ENCODE data around the gene ZNF496. TPM values are rescaled to one million over a fixed set of nuclear protein-coding genes. Genes with fewer than 3 reads are reported as not detected.

Gene ZNF496
- total and polyA plus RNA-seq, 9 of the 15 experiments (the other 6 are each of a cell fraction or from before 2014, with no cell fraction given) = 4.3 to 54.0 (median 31.3) TPM

- ATAC-seq = no peak
- 68% methylated on average over 5 of the region's 5 CpGs for WGBS (ENCODE audit: insufficient coverage, low coverage, missing lambda C conversion rate)
- FAIRE-seq = no peak
- Histone ChIP-seq H3K36me3 (ENCODE audit: control insufficient read depth, insufficient read depth, low read length) (peaks cover 28% of the 10 kb centered on the region; the same call in 2 of the 3 replicates), H3K9me3 (replicated peaks; ENCODE audit: control insufficient read depth, insufficient read depth, low read depth, low read length) (no peaks in the 10 kb centered on the region), H3K79me2 (ENCODE audit: control insufficient read depth, insufficient read depth, low read length) (no peaks in the 10 kb centered on the region), H3K27me3 (ENCODE audit: control insufficient read depth in 2 of 2, insufficient read depth in 2 of 2, low read length in 2 of 2) (no peaks in the 10 kb centered on the region), H4K20me1 (replicated peaks; ENCODE audit: control insufficient read depth, insufficient read depth, low read length) (no peaks in the 10 kb centered on the region), H3K9me1 (ENCODE audit: control insufficient read depth, insufficient read depth, low read length) (no peaks in the 10 kb centered on the region), H3K27ac (ENCODE audit: extremely low read depth, low read depth, low read length) (no peak overlapping the region), H3K4me3 (no peak overlapping the region), H3K4me1 (replicated peaks in 1 of 2; ENCODE audit: control insufficient read depth in 2 of 2, insufficient read depth in 2 of 2, low read length in 2 of 2) (peaks cover 30 to 32% of the 10 kb centered on the region in 2 experiments), H3K4me2 (ENCODE audit: insufficient read depth, low read length) (no peak overlapping the region), H3K9ac (ENCODE audit: insufficient read depth in 1 of 2, low read depth in 2 of 2, low read length in 2 of 2) (no peak overlapping the region), H2AFZ (ENCODE audit: low read depth, low read length) (no peak overlapping the region)
- TF ChIP-seq RFX1 (IDR thresholded peaks at IDR 0.05) (no peak), MYNN (IDR thresholded peaks at IDR 0.05) (no peak), MYNN (CRISPR knock-in tag; IDR thresholded peaks at IDR 0.05) (no peak), ZNF57 (CRISPR knock-in tag; IDR thresholded peaks at IDR 0.05) (no peak), ZNF717 (CRISPR knock-in tag; IDR thresholded peaks at IDR 0.05) (no peak), SMARCA4 (IDR thresholded peaks at IDR 0.05) (no peak), OTX1 (CRISPR knock-in tag; IDR thresholded peaks at IDR 0.05) (no peak), ZNF277 (CRISPR knock-in tag; IDR thresholded peaks at IDR 0.05; ENCODE audit: borderline replicate concordance) (no peak), NRF1 (conservative IDR thresholded peaks at IDR 0.05 in 1 of 2, IDR thresholded peaks at IDR 0.05 in 1 of 2) (no peak), ZNF398 (CRISPR knock-in tag; IDR thresholded peaks at IDR 0.05) (no peak), MTA3 (IDR thresholded peaks at IDR 0.05; ENCODE audit: borderline replicate concordance) (no peak), ZNF551 (CRISPR knock-in tag; IDR thresholded peaks at IDR 0.05) (no peak), ZNF431 (CRISPR knock-in tag; IDR thresholded peaks at IDR 0.05) (no peak), NCOA4 (IDR thresholded peaks at IDR 0.05; ENCODE audit: partially characterized antibody) (no peak), CHD4 (IDR thresholded peaks at IDR 0.05; ENCODE audit: insufficient read depth, insufficient replicate concordance, low read depth, low read length, poor library complexity, severe bottlenecking) (no peak), ESRRB (CRISPR knock-in tag; IDR thresholded peaks at IDR 0.05; ENCODE audit: borderline replicate concordance) (no peak), FOS (IDR thresholded peaks at IDR 0.05; ENCODE audit: extremely low read depth, insufficient read length) (no peak)
- ChIA-PET POLR2A (no interaction called here), CTCF (ENCODE audit: low intra/inter-chr PET ratio) (no interaction called here)
- no TSS peak for BruUV-seq (replicated peaks)
- intact Hi-C loops (cut with micrococcal nuclease) = no loop called here
- DNase-seq (ENCODE audit: extremely low read depth in 1 of 4, low spot score in 3 of 4) = no peak
- in situ Hi-C loops (cut with MboI) = no loop called here
Observed at GRCh38 chr1:247295746-247296145, 35.9 kb downstream of the ZNF496 start.
